ENCODE results near the gene FA2H.

FA2H gene

GRCh38 chr16:74718140-74718539 is 56.5 kb downstream of the FA2H start:
- peaks cover 0 to 5% (median under 1%) of the 10 kb centered on the region in 4 experiments for H3K4me1 ChIP-seq (ENCODE audit: control extremely low read depth in 1 of 4, control insufficient read depth in 4 of 4, insufficient read depth in 4 of 4, low read length in 3 of 4)
- ChIA-PET CTCF (interaction anchor here (0.9 kb wide), 1 partner anchor 56 kb away, joined by 3 read pairs; the partner anchor contains the start of gene FA2H), POLR2A (no interaction called here)
- no peak for DNase-seq
- no peaks in the 10 kb centered on the region for H3K9me3 ChIP-seq (ENCODE audit: control extremely low read depth in 1 of 5, control insufficient read depth in 4 of 5, insufficient read depth in 2 of 5, low read depth in 1 of 5, low read length in 4 of 5)
- no peak overlapping the region for H3K4me3 ChIP-seq (ENCODE audit: control insufficient read depth in 1 of 7, extremely low read depth in 1 of 7, insufficient read depth in 4 of 7, low read depth in 2 of 7, low read length in 6 of 7)
- 96% methylated on average over 13 of the region's 13 CpGs for WGBS (ENCODE audit: insufficient coverage)
- H3K36me3 ChIP-seq (ENCODE audit: control insufficient read depth in 4 of 4, insufficient read depth in 4 of 4, low read length in 3 of 4) = no peaks in the 10 kb centered on the region
- H3K27ac ChIP-seq (ENCODE audit: insufficient read depth in 1 of 2, low read depth in 1 of 2, low read length in 2 of 2, poor library complexity in 1 of 2, severe bottlenecking in 2 of 2) = no peak overlapping the region
- H3K27me3 ChIP-seq (replicated peaks in 2 of 5; ENCODE audit: control insufficient read depth in 4 of 5, insufficient read depth in 5 of 5, low read length in 4 of 5) = no peaks in the 10 kb centered on the region

GRCh38 chr16:74717367-74717766 is 57.3 kb downstream of the FA2H start:
- no peak overlapping the region for H3K4me3 ChIP-seq (ENCODE audit: control insufficient read depth in 1 of 7, extremely low read depth in 1 of 7, insufficient read depth in 4 of 7, low read depth in 2 of 7, low read length in 6 of 7)
- ChIA-PET CTCF (interaction anchor here (1.3 to 1.6 kb wide), 2 partner anchors 9 to 30 kb away, joined by 3 to 5 read pairs; no protein-coding TSS in a partner anchor), POLR2A (no interaction called here)
- H3K27me3 ChIP-seq (replicated peaks in 2 of 5; ENCODE audit: control insufficient read depth in 4 of 5, insufficient read depth in 5 of 5, low read length in 4 of 5) = no peaks in the 10 kb centered on the region
- peaks cover 0 to 4% (median 0%) of the 10 kb centered on the region in 4 experiments for H3K4me1 ChIP-seq (ENCODE audit: control extremely low read depth in 1 of 4, control insufficient read depth in 4 of 4, insufficient read depth in 4 of 4, low read length in 3 of 4)
- H3K9me3 ChIP-seq (ENCODE audit: control extremely low read depth in 1 of 5, control insufficient read depth in 4 of 5, insufficient read depth in 2 of 5, low read depth in 1 of 5, low read length in 4 of 5) = no peaks in the 10 kb centered on the region
- no peaks in the 10 kb centered on the region for H3K36me3 ChIP-seq (ENCODE audit: control insufficient read depth in 4 of 4, insufficient read depth in 4 of 4, low read length in 3 of 4)
- no peak for DNase-seq
- WGBS (ENCODE audit: insufficient coverage) = 98% methylated on average over 5 of the region's 7 CpGs
- no peak overlapping the region for H3K27ac ChIP-seq (ENCODE audit: insufficient read depth in 1 of 2, low read depth in 1 of 2, low read length in 2 of 2, poor library complexity in 1 of 2, severe bottlenecking in 2 of 2)

GRCh38 chr16:74716355-74716754 is 58.3 kb downstream of the FA2H start:
- ChIA-PET POLR2A (no interaction called here), CTCF (interaction anchor here (0.8 to 1.6 kb wide), 3 partner anchors 10 to 31 kb away, joined by 3 to 5 read pairs (median 3); no protein-coding TSS in a partner anchor)
- Histone ChIP-seq H3K27me3 (replicated peaks in 2 of 5; ENCODE audit: control insufficient read depth in 4 of 5, insufficient read depth in 5 of 5, low read length in 4 of 5) (no peaks in the 10 kb centered on the region), H3K4me1 (ENCODE audit: control extremely low read depth in 1 of 4, control insufficient read depth in 4 of 4, insufficient read depth in 4 of 4, low read length in 3 of 4) (peaks cover 0 to under 1% (median 0%) of the 10 kb centered on the region in 4 experiments), H3K36me3 (ENCODE audit: control insufficient read depth in 4 of 4, insufficient read depth in 4 of 4, low read length in 3 of 4) (no peaks in the 10 kb centered on the region), H3K27ac (ENCODE audit: insufficient read depth in 1 of 2, low read depth in 1 of 2, low read length in 2 of 2, poor library complexity in 1 of 2, severe bottlenecking in 2 of 2) (no peak overlapping the region), H3K9me3 (ENCODE audit: control extremely low read depth in 1 of 5, control insufficient read depth in 4 of 5, insufficient read depth in 2 of 5, low read depth in 1 of 5, low read length in 4 of 5) (no peaks in the 10 kb centered on the region), H3K4me3 (ENCODE audit: control insufficient read depth in 1 of 7, extremely low read depth in 1 of 7, insufficient read depth in 4 of 7, low read depth in 2 of 7, low read length in 6 of 7) (no peak overlapping the region)
- DNase-seq = no peak
- 93% methylated on average over 12 of the region's 15 CpGs for WGBS (ENCODE audit: insufficient coverage)

DNA sequence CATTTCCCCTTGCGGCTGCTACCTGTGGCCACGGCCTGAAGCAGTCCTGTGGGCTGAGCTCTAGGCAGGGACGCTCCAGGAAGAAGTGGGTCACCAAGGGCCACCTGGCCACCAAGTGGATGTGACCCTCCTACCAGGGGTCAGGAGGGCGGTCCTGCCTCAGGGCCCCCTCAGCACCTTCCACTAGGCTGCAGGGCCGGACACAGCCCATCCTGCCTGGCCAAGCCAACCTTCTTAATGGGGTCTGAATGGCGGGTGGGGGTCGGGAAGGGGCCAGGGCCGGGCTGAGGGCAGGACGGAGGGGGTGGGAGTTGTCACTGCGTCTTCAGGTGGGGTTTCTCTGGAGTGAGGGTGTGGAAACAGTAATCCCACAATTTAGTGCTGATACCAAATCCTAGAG is 60.7 kb downstream of the FA2H start:
- no peaks in the 10 kb centered on the region for H3K9me3 ChIP-seq (ENCODE audit: control extremely low read depth in 1 of 5, control insufficient read depth in 4 of 5, insufficient read depth in 2 of 5, low read depth in 1 of 5, low read length in 4 of 5)
- H3K27ac ChIP-seq (ENCODE audit: insufficient read depth in 1 of 2, low read depth in 1 of 2, low read length in 2 of 2, poor library complexity in 1 of 2, severe bottlenecking in 2 of 2) = no peak overlapping the region
- POLR2A ChIA-PET = no interaction called here
- no peaks in the 10 kb centered on the region for H3K4me1 ChIP-seq (ENCODE audit: control extremely low read depth in 1 of 4, control insufficient read depth in 4 of 4, insufficient read depth in 4 of 4, low read length in 3 of 4)
- H3K27me3 ChIP-seq (replicated peaks in 2 of 5; ENCODE audit: control insufficient read depth in 4 of 5, insufficient read depth in 5 of 5, low read length in 4 of 5) = no peaks in the 10 kb centered on the region
- no peaks in the 10 kb centered on the region for H3K36me3 ChIP-seq (ENCODE audit: control insufficient read depth in 4 of 4, insufficient read depth in 4 of 4, low read length in 3 of 4)
- no peak overlapping the region for H3K4me3 ChIP-seq (ENCODE audit: control insufficient read depth in 1 of 7, extremely low read depth in 1 of 7, insufficient read depth in 4 of 7, low read depth in 2 of 7, low read length in 6 of 7)
- CTCF ChIA-PET = interaction anchor here (1.0 to 6.9 kb wide), 3 partner anchors 8 to 149 kb away, joined by 3 to 98 read pairs (median 16); no protein-coding TSS in a partner anchor
- no peak for DNase-seq
- 90% methylated on average over 5 of the region's 10 CpGs for WGBS (ENCODE audit: insufficient coverage)

GRCh38 chr16:74713325-74713724 is 61.3 kb downstream of the FA2H start:
- no peaks in the 10 kb centered on the region for H3K9me3 ChIP-seq (ENCODE audit: control extremely low read depth in 1 of 5, control insufficient read depth in 4 of 5, insufficient read depth in 2 of 5, low read depth in 1 of 5, low read length in 4 of 5)
- ChIA-PET POLR2A (no interaction called here), CTCF (interaction anchor here (1.5 to 6.9 kb wide), 3 partner anchors 12 to 149 kb away, joined by 10 to 98 read pairs (median 16); no protein-coding TSS in a partner anchor)
- no peaks in the 10 kb centered on the region for H3K36me3 ChIP-seq (ENCODE audit: control insufficient read depth in 4 of 4, insufficient read depth in 4 of 4, low read length in 3 of 4)
- no peaks in the 10 kb centered on the region for H3K27me3 ChIP-seq (replicated peaks in 2 of 5; ENCODE audit: control insufficient read depth in 4 of 5, insufficient read depth in 5 of 5, low read length in 4 of 5)
- peaks cover 0 to 4% (median 0%) of the 10 kb centered on the region in 4 experiments for H3K4me1 ChIP-seq (ENCODE audit: control extremely low read depth in 1 of 4, control insufficient read depth in 4 of 4, insufficient read depth in 4 of 4, low read length in 3 of 4)
- H3K4me3 ChIP-seq (ENCODE audit: control insufficient read depth in 1 of 7, extremely low read depth in 1 of 7, insufficient read depth in 4 of 7, low read depth in 2 of 7, low read length in 6 of 7) = no peak overlapping the region
- DNase-seq = no peak
- H3K27ac ChIP-seq (ENCODE audit: insufficient read depth in 1 of 2, low read depth in 1 of 2, low read length in 2 of 2, poor library complexity in 1 of 2, severe bottlenecking in 2 of 2) = no peak overlapping the region
- WGBS (ENCODE audit: insufficient coverage) = 95% methylated on average over 5 of the region's 10 CpGs

- Histone ChIP-seq H3K4me3 (ENCODE audit: control insufficient read depth in 1 of 7, extremely low read depth in 1 of 7, insufficient read depth in 4 of 7, low read depth in 2 of 7, low read length in 6 of 7) (no peak overlapping the region), H3K36me3 (ENCODE audit: control insufficient read depth in 4 of 4, insufficient read depth in 4 of 4, low read length in 3 of 4) (no peaks in the 10 kb centered on the region), H3K4me1 (ENCODE audit: control extremely low read depth in 1 of 4, control insufficient read depth in 4 of 4, insufficient read depth in 4 of 4, low read length in 3 of 4) (peaks cover 0 to 4% (median 0%) of the 10 kb centered on the region in 4 experiments), H3K27ac (ENCODE audit: insufficient read depth in 1 of 2, low read depth in 1 of 2, low read length in 2 of 2, poor library complexity in 1 of 2, severe bottlenecking in 2 of 2) (no peak overlapping the region), H3K27me3 (replicated peaks in 2 of 5; ENCODE audit: control insufficient read depth in 4 of 5, insufficient read depth in 5 of 5, low read length in 4 of 5) (no peaks in the 10 kb centered on the region), H3K9me3 (ENCODE audit: control extremely low read depth in 1 of 5, control insufficient read depth in 4 of 5, insufficient read depth in 2 of 5, low read depth in 1 of 5, low read length in 4 of 5) (no peaks in the 10 kb centered on the region)
- WGBS (ENCODE audit: insufficient coverage) = 96% methylated on average over 12 of the region's 12 CpGs
- ChIA-PET CTCF (interaction anchor here (1.0 to 6.9 kb wide), 9 partner anchors 9 to 151 kb away, joined by 3 to 98 read pairs (median 6); partner anchors contain the start of gene MLKL), POLR2A (interaction anchor here (1.4 kb wide), 1 partner anchor 11 kb away, joined by 4 read pairs; the partner anchor contains the start of gene MLKL)
- no peak for DNase-seq
Measured at GRCh38 chr16:74711938-74712337, 62.7 kb downstream of the FA2H start.

GRCh38 chr16:74710401-74710800 is 64.2 kb downstream of the FA2H start:
- Histone ChIP-seq H3K9me3 (ENCODE audit: control extremely low read depth in 1 of 5, control insufficient read depth in 4 of 5, insufficient read depth in 2 of 5, low read depth in 1 of 5, low read length in 4 of 5) (no peaks in the 10 kb centered on the region), H3K4me3 (ENCODE audit: control insufficient read depth in 1 of 7, extremely low read depth in 1 of 7, insufficient read depth in 4 of 7, low read depth in 2 of 7, low read length in 6 of 7) (no peak overlapping the region), H3K27ac (ENCODE audit: insufficient read depth in 1 of 2, low read depth in 1 of 2, low read length in 2 of 2, poor library complexity in 1 of 2, severe bottlenecking in 2 of 2) (no peak overlapping the region), H3K36me3 (ENCODE audit: control insufficient read depth in 4 of 4, insufficient read depth in 4 of 4, low read length in 3 of 4) (no peaks in the 10 kb centered on the region), H3K4me1 (ENCODE audit: control extremely low read depth in 1 of 4, control insufficient read depth in 4 of 4, insufficient read depth in 4 of 4, low read length in 3 of 4) (peaks cover 0 to 4% (median 0%) of the 10 kb centered on the region in 4 experiments), H3K27me3 (replicated peaks in 2 of 5; ENCODE audit: control insufficient read depth in 4 of 5, insufficient read depth in 5 of 5, low read length in 4 of 5) (no peaks in the 10 kb centered on the region)
- CTCF ChIA-PET = interaction anchor here (0.5 to 6.9 kb wide), 14 partner anchors 10 to 703 kb away, joined by 3 to 98 read pairs (median 4); partner anchors contain the start of gene MLKL
- POLR2A ChIA-PET = no interaction called here
- no peak for DNase-seq
- 98% methylated on average over 8 of the region's 8 CpGs for WGBS (ENCODE audit: insufficient coverage)
